ENCODE data around the gene ADM2. TPM values are rescaled to one million over a fixed set of nuclear protein-coding genes. Genes with fewer than 3 reads are reported as not detected.

Gene ADM2
- total RNA-seq, 1 donor, result 2.6 TPM

DNA sequence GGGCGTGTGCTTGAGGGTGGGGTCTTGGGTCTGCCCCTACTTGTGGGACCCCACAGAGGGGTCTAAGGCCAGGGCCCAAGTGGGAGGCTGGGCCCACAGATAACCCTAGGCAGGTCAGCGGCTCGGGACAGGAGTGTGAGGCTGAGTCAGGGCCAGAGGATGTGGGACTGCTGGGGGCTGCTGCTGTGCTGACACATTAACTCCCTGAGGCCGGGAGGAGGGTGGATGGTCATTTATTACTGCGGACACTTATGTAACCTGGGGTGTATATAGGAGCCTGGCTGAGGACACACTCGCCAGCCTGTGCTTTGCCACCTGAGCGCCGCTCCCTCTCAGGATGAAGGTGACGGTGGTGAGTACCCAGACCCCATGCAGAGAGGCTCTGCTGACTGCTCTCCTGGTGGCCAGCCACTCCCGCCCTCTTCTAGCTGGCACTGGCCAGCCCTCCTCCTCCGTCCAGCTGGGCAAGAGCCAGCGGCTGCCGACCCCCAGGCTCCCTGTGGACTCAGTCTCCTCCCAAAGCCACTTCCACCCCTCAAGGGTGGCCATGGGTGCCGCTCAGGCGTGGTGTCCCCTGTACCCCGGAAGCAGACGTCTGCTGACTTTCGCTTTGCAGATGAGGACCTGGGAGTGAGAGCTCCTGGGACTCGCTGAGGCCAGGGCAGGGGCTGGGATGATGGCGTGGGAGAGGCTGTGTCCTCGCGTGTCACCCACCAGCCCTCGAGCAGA is 5.4 kb downstream of the ADM2 start, which contains the start of gene MIOX:
MIOX (plus strand) TSS at position 299 of the 729 bp plus-strand sequence; CDS start at position 338, 39 bp downstream.
- H3K4me3 ChIP-seq (ENCODE audit: low read depth, low read length), result no peak within 1 kb of the TSS
- no peak for DNase-seq (ENCODE audit: low read depth)
- TF ChIP-seq, protein P1, sequence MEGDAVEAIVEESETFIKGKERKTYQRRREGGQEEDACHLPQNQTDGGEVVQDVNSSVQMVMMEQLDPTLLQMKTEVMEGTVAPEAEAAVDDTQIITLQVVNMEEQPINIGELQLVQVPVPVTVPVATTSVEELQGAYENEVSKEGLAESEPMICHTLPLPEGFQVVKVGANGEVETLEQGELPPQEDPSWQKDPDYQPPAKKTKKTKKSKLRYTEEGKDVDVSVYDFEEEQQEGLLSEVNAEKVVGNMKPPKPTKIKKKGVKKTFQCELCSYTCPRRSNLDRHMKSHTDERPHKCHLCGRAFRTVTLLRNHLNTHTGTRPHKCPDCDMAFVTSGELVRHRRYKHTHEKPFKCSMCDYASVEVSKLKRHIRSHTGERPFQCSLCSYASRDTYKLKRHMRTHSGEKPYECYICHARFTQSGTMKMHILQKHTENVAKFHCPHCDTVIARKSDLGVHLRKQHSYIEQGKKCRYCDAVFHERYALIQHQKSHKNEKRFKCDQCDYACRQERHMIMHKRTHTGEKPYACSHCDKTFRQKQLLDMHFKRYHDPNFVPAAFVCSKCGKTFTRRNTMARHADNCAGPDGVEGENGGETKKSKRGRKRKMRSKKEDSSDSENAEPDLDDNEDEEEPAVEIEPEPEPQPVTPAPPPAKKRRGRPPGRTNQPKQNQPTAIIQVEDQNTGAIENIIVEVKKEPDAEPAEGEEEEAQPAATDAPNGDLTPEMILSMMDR (IDR thresholded peaks at IDR 0.05; ENCODE audit: insufficient read depth, low read depth, low read length), result no peak

DNA sequence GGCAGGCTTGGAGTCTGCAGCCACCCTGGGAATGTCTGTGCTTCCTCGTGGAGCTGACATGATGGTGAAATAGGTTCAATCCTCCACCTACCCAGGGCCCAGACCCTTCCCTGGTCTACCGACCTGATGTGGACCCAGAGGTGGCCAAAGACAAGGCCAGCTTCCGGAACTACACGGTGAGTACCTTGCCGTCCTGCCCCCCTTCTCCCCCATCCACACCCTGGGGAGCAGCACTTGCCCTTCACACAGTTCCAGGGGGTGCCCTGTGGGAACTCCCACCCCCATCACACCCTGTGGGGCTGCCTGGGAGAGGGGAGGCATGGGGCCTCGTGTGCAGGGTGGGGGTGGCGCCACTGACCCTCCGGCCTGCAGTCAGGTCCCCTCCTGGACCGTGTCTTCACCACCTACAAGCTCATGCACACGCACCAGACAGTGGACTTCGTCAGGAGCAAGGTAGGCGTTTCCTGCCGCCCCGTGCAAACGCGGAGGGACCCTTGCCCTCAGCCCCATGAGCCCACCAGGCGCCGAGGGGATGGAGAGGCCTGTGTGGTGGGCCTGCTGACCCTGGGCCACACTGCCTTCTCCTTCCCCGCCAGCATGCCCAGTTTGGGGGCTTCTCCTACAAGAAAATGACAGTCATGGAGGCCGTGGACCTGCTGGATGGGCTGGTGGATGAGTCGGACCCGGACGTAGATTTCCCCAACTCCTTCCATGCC is 6.1 kb downstream of the ADM2 start:
- H3K4me3 ChIP-seq (ENCODE audit: low read depth, low read length), result no peak overlapping the region
- DNase-seq (ENCODE audit: low read depth), result no peak
- TF ChIP-seq, protein P1 (IDR thresholded peaks at IDR 0.05; ENCODE audit: insufficient read depth, low read depth, low read length), result no peak

DNA sequence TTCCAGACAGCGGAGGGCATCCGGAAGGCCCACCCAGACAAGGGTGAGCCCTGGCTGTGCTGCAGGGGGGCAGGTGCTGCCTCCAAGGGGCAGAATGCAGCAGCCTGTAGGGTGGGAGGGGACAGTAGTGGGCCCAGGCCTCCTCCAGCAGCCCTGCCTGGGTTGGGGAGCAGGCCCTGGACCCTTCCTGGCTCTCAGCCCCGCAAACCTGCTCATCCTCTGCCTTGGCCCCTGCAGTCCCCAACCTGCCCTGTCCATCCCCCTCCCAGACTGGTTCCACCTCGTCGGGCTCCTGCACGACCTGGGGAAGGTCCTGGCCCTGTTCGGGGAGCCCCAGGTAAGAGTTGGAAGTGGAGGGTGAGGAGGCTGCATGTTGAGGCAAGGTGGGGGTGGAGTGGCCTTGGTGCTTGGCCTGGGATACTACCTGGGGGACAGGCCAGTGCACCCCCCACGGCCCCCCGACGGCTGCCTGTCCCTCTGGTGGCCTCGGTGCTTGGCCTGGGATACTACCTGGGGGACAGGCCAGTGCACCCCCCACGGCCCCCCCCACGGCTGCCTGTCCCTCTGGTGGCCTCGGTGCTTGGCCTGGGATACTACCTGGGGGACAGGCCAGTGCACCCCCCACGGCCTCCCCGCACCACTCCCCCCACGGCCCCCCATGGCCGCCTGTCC is 6.8 kb downstream of the ADM2 start:
- H3K4me3 ChIP-seq (ENCODE audit: low read depth, low read length), result no peak overlapping the region
- no peak for DNase-seq (ENCODE audit: low read depth)
- TF ChIP-seq, protein P1 (IDR thresholded peaks at IDR 0.05; ENCODE audit: insufficient read depth, low read depth, low read length), result no peak

DNA sequence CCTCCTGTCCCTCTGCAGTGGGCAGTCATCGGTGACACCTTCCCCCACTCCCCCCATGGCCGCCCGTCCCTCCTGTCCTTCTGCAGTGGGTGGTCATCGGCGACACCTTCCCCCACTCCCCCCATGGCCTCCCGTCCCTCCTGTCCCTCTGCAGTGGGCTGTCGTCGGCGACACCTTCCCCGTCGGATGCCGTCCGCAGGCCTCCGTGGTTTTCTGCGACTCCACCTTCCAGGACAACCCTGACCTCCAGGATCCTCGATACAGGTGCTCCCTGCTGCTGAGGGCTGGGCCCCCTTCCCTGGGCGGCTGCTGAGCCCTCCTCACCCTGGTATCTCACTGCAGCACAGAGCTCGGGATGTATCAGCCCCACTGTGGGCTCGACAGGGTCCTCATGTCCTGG is 7.5 kb downstream of the ADM2 start:
- no peak overlapping the region for H3K4me3 ChIP-seq (ENCODE audit: low read depth, low read length)
- DNase-seq (ENCODE audit: low read depth), result no peak
- TF ChIP-seq, protein P1 (IDR thresholded peaks at IDR 0.05; ENCODE audit: insufficient read depth, low read depth, low read length), result no peak

DNA sequence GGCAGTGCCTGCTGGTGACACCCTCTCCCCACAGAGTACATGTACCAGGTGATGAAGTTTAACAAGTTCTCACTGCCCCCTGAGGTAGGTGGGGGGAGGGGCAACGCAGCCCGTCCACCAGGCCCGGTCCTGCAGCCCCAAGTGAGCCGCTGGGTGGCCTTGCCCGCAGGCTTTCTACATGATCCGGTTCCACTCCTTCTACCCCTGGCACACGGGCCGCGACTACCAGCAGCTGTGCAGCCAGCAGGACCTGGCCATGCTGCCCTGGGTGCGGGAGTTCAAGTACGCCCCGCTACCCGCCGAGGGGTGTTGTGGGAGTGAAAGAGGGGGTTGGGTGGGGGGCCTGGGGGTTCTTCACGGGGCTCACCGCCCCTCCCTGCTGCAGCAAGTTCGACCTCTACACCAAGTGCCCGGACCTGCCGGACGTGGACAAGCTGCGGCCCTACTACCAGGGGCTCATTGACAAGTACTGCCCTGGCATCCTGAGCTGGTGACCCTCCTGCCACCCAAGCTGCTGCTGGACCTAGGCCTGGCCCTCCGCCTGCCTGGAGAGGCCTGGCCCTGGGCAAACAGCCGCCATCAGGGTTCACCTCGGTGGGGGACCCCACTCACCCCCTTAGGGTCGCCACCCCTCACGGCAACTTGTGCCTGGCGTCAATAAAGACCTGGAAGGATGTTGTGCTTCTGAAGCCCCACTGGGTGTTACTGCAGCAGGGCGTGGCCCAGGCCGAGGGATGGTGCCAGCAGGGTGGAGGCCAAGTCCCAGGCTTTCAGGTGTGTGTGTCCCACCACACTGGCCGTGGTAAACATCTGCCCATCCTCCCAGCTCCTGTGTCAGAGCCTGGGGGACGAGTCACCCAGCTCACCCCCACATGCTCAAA is 8.3 kb downstream of the ADM2 start:
- TF ChIP-seq, protein P1 (IDR thresholded peaks at IDR 0.05; ENCODE audit: insufficient read depth, low read depth, low read length), result no peak
- no peak overlapping the region for H3K4me3 ChIP-seq (ENCODE audit: low read depth, low read length)
- no peak for DNase-seq (ENCODE audit: low read depth)

Data from fibroblast of villous mesenchyme (primary cell).